ENCODE data around the gene PARVA. TPM values are rescaled to one million over a fixed set of nuclear protein-coding genes. Genes with fewer than 3 reads are reported as not detected.
A peak's percentile ranks its signal among the peaks of the same experiment; 100 is the strongest.

The PARVA gene
- total and polyA plus RNA-seq, 9 of the 15 experiments (the other 6 are each of a cell fraction or from before 2014, with no cell fraction given) = 0.11 TPM; not detected in 8

- TF ChIP-seq NKRF (IDR thresholded peaks at IDR 0.05; ENCODE audit: borderline replicate concordance) (no peak), CBFB (CRISPR knock-in tag; IDR thresholded peaks at IDR 0.05) (no peak), ELF4 (CRISPR knock-in tag; IDR thresholded peaks at IDR 0.05) (no peak), RBBP5 (IDR thresholded peaks at IDR 0.05; ENCODE audit: borderline replicate concordance, insufficient read depth, low read length, poor library complexity, severe bottlenecking) (no peak), FOXJ2 (tag; IDR thresholded peaks at IDR 0.05) (peak; percentile 56; the same call in 1 of the 2 replicates), ZBTB43 (CRISPR knock-in tag; IDR thresholded peaks at IDR 0.05) (no peak), ZBTB9 (CRISPR knock-in tag; IDR thresholded peaks at IDR 0.05) (no peak), RHOXF2B (CRISPR knock-in tag; conservative IDR thresholded peaks at IDR 0.05) (no peak), RFX1 (IDR thresholded peaks at IDR 0.05) (no peak), ZNF445 (CRISPR knock-in tag; IDR thresholded peaks at IDR 0.05; ENCODE audit: low read depth) (no peak), FOSL1 (tag; conservative IDR thresholded peaks at IDR 0.05) (no peak), PBX2 (CRISPR knock-in tag; IDR thresholded peaks at IDR 0.05; ENCODE audit: low read depth) (no peak), PBX2 (tag; conservative IDR thresholded peaks at IDR 0.05; ENCODE audit: low read depth) (peak; percentile 92), USF2 (CRISPR knock-in tag; IDR thresholded peaks at IDR 0.05) (peak; percentile 38; the same call in 1 of the 2 replicates), DIDO1 (tag; IDR thresholded peaks at IDR 0.05; ENCODE audit: low read depth) (no peak), BMI1 (IDR thresholded peaks at IDR 0.05; ENCODE audit: low read length) (no peak)
These were observed 84.1 kb downstream of the PARVA start (continued) for GRCh38 chr11:12461516-12461915.

All from K562 (cell line).